HG02610 (cell line): ENCODE data around the gene ADCY5.

Source experiments
- ATAC-seq: cut with Tn5 transposase; IDR thresholded peaks from one replicate; pipeline ENCODE4 v1.9.1; 2021; ENCODE audit warnings: mild to moderate bottlenecking, moderate library complexity; ENCODE audit not compliant: unreplicated experiment

ADCY5 gene

GRCh38 chr3:123346021-123346420, 102.9 kb downstream of the ADCY5 start:
- no peak for ATAC-seq

GRCh38 chr3:123344907-123345594, 103.8 kb downstream of the ADCY5 start:
- ATAC-seq = no peak

- no peak for ATAC-seq
These were observed 104.5 kb downstream of the ADCY5 start for GRCh38 chr3:123344175-123344906.

GRCh38 chr3:123343296-123344174, 105.4 kb downstream of the ADCY5 start:
- ATAC-seq = no peak

- ATAC-seq = no peak
These were observed 106.2 kb downstream of the ADCY5 start for GRCh38 chr3:123342631-123343080.

- no peak for ATAC-seq
These were observed 106.8 kb downstream of the ADCY5 start for GRCh38 chr3:123341871-123342630.

GRCh38 chr3:123340336-123340735, 108.6 kb downstream of the ADCY5 start:
- no peak for ATAC-seq

- no peak for ATAC-seq
These were observed 109.6 kb downstream of the ADCY5 start for GRCh38 chr3:123339302-123339701.

GRCh38 chr3:123338620-123339061, 110.2 kb downstream of the ADCY5 start:
- no peak for ATAC-seq

GRCh38 chr3:123337948-123338619, 110.8 kb downstream of the ADCY5 start:
- ATAC-seq = no peak

- ATAC-seq = no peak
These were observed 111.7 kb downstream of the ADCY5 start for GRCh38 chr3:123337226-123337625.

GRCh38 chr3:123336441-123336851, 112.4 kb downstream of the ADCY5 start:
- no peak for ATAC-seq

GRCh38 chr3:123336001-123336400, 112.9 kb downstream of the ADCY5 start:
- ATAC-seq = no peak

GRCh38 chr3:123335007-123335670, 113.8 kb downstream of the ADCY5 start:
- no peak for ATAC-seq

- no peak for ATAC-seq
These were observed 114.8 kb downstream of the ADCY5 start for GRCh38 chr3:123334056-123334455.

GRCh38 chr3:123333401-123333800, 115.5 kb downstream of the ADCY5 start:
- no peak for ATAC-seq

- no peak for ATAC-seq
These were observed 116.7 kb downstream of the ADCY5 start for GRCh38 chr3:123332124-123332641.

- no peak for ATAC-seq
These were observed 117.2 kb downstream of the ADCY5 start for GRCh38 chr3:123331651-123332050.

GRCh38 chr3:123331006-123331405, 117.9 kb downstream of the ADCY5 start:
- ATAC-seq = no peak
